GM23248 (cell line): ENCODE results near the gene SLC38A8.

Experiments
- EZH2 ChIP-seq: fragments of 200-600 bp; sonication (generic); IDR thresholded peaks from 2 replicates; pipeline ENCODE4 v1.6.1; 2018; ENCODE audit warnings: antibody characterized with exemption, mild to moderate bottlenecking; ENCODE audit not compliant: insufficient read depth, poor library complexity, severe bottlenecking
- EZH2phosphoT487 ChIP-seq: fragments of 200-600 bp; sonication (generic); IDR thresholded peaks from 2 replicates; pipeline ENCODE4 v1.6.1; 2018; ENCODE audit warnings: antibody characterized with exemption, moderate library complexity, mild to moderate bottlenecking, low read depth; ENCODE audit not compliant: insufficient read depth

- TF ChIP-seq EZH2 (no peak), EZH2phosphoT487 (no peak)
Observed at GRCh38 chr16:84080378-84080777, 37.8 kb upstream of the SLC38A8 start.
